Hepatocyte (in vitro differentiated cells): Measurements from ENCODE around the gene GATAD1. TPM values are rescaled to one million over a fixed set of nuclear protein-coding genes. Genes with fewer than 3 reads are reported as not detected.

Experiments used
- DNase-seq: peaks from one replicate; pipeline ENCODE4 v3.0.0-alpha.2; 2016; ENCODE audit warnings: low spot score
- H2AFZ ChIP-seq: fragments of 200-600 bp; sonication (generic); 2 replicates; pipeline ENCODE4 v1.6.0; 2016; ENCODE audit warnings: antibody characterized with exemption, mild to moderate bottlenecking
- H3K27ac ChIP-seq: fragments of 200-600 bp; sonication (generic); 2 replicates; pipeline ENCODE4 v1.5.1; 2016; ENCODE audit warnings: mild to moderate bottlenecking
- H3K27me3 ChIP-seq: fragments of 200-600 bp; sonication (generic); 2 replicates; pipeline ENCODE4 v1.6.1; 2016
- H3K36me3 ChIP-seq: fragments of 200-600 bp; sonication (generic); replicated peaks from 2 replicates; pipeline ENCODE4 v1.5.1; 2016; ENCODE audit warnings: low read depth; ENCODE audit not compliant: insufficient read depth
- H3K4me1 ChIP-seq: fragments of 200-600 bp; sonication (generic); 2 replicates; pipeline ENCODE4 v1.5.1; 2016; ENCODE audit warnings: mild to moderate bottlenecking, moderate library complexity; ENCODE audit not compliant: insufficient read depth
- H3K4me2 ChIP-seq: fragments of 200-600 bp; sonication (generic); 2 replicates; pipeline ENCODE4 v1.6.0; 2016
- H3K4me3 ChIP-seq: fragments of 200-600 bp; sonication (generic); 2 replicates; pipeline ENCODE4 v1.5.1; 2016; ENCODE audit warnings: mild to moderate bottlenecking
- H3K79me2 ChIP-seq: fragments of 200-600 bp; sonication (generic); 2 replicates; pipeline ENCODE4 v1.6.0; 2017; ENCODE audit warnings: mild to moderate bottlenecking
- H3K9me2 ChIP-seq: fragments of 200-600 bp; sonication (generic); replicated peaks from 2 replicates; pipeline ENCODE4 v1.6.0; 2017; ENCODE audit warnings: mild to moderate bottlenecking; ENCODE audit not compliant: insufficient read depth
- H3K9me3 ChIP-seq: fragments of 200-600 bp; sonication (generic); 2 replicates; pipeline ENCODE4 v1.5.1; 2016; ENCODE audit warnings: low read depth, mild to moderate bottlenecking
- H4K20me1 ChIP-seq: fragments of 200-600 bp; sonication (generic); 2 replicates; pipeline ENCODE4 v1.6.0; 2016; ENCODE audit warnings: mild to moderate bottlenecking; ENCODE audit not compliant: insufficient read depth, poor library complexity, severe bottlenecking
- EZH2 ChIP-seq: fragments of 200-600 bp; sonication (generic); IDR thresholded peaks from 2 replicates; pipeline ENCODE4 v1.6.1; 2016; ENCODE audit warnings: antibody characterized with exemption, mild to moderate bottlenecking, borderline replicate concordance
- EZH2phosphoT487 ChIP-seq: fragments of 200-600 bp; sonication (generic); IDR thresholded peaks from one replicate; pipeline ENCODE4 v1.6.1; 2018; ENCODE audit warnings: antibody characterized with exemption, mild to moderate bottlenecking, low read depth, moderate library complexity; ENCODE audit not compliant: unreplicated experiment, severe bottlenecking
- WGBS: methylation state at CpG from one replicate; pipeline ENCODE4 v1.1.6; 2016; ENCODE audit warnings: low lambda C conversion rate; ENCODE audit errors: missing lambda C conversion rate; 5-methylcytosine and 5-hydroxymethylcytosine counted together
- polyA plus RNA-seq: library from polyadenylated mRNA; unstranded; fragments of >200 nt; fragmentation: Nextera tagmentation; extraction: Ambion mirVana; gene quantifications from 2 replicates; pipeline ENCODE4 v1.2.1, GENCODE V29; 2016
- total RNA-seq: library from RNA; depleted of rRNA; stranded (reverse); fragments of >200 nt; gene quantifications from 2 replicates; pipeline ENCODE4 v1.2.3, GENCODE V29; 2014
- TF ChIP-seq, protein P1 (sequence below): fragments of 200-600 bp; sonication (generic); IDR thresholded peaks from 2 replicates; pipeline ENCODE4 v1.5.1; 2016; ENCODE audit warnings: antibody characterized with exemption, mild to moderate bottlenecking; ENCODE audit not compliant: poor library complexity

Gene GATAD1, protein sequence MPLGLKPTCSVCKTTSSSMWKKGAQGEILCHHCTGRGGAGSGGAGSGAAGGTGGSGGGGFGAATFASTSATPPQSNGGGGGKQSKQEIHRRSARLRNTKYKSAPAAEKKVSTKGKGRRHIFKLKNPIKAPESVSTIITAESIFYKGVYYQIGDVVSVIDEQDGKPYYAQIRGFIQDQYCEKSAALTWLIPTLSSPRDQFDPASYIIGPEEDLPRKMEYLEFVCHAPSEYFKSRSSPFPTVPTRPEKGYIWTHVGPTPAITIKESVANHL
- 27.5 and 33.2 TPM in 2 replicates for total RNA-seq
- polyA plus RNA-seq, result 25.3 and 28.7 TPM in 2 replicates

DNA sequence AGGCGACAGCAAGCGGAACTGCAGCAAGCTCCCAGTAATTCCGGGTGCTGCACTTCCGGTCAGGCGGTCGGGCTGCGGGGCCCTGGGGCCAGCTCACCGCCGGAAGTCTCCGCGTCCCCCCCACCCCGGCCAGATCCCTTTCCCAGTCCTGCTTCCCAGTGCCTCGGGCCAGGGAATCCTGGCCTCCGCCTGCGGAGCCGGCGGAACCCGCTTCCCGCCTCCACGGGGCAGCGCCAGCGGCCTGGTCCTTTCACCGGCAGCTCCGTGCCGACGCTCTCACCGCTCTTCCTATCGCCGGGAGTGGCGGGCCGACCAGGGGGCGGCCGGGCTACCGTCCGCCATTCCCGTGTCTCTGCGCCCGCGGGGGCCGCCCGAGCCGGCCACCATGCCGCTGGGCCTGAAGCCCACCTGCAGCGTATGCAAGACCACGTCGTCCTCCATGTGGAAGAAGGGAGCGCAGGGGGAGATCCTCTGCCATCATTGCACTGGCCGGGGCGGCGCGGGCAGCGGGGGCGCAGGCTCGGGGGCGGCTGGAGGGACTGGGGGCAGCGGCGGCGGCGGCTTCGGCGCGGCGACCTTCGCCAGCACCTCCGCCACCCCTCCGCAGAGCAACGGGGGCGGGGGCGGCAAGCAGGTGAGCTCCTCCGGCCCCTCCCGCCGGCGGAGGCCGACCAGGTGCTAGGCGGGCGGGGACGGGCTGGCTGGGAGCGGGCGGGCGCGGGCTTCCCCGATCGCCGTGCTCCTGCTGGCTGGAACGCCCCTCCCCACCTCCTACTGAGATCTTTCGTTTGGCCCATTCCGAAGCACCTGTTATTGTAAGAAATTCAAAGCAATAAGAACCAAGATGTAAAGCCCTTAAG lies at the start of gene GATAD1:
TSS of gene GATAD1 (plus strand) at position 138 of the 860 bp plus-strand sequence. CDS start at position 386, 248 bp downstream.
- peak within 1 kb of the TSS; percentile 91 for H2AFZ ChIP-seq
- H3K36me3 ChIP-seq, result no peaks in the 10 kb centered on the region
- peak within 1 kb of the TSS; percentile 80 for H3K4me2 ChIP-seq
- H3K4me1 ChIP-seq, result peaks cover 17% of the 10 kb centered on the region
- H3K4me3 ChIP-seq, result peak within 1 kb of the TSS; percentile 92
- no peaks in the 10 kb centered on the region for H4K20me1 ChIP-seq
- H3K9me3 ChIP-seq, result no peaks in the 10 kb centered on the region
- H3K79me2 ChIP-seq, result peaks cover 29% of the 10 kb centered on the region
- WGBS, result under 1% methylated on average over 51 of the region's 87 CpGs
- TF ChIP-seq EZH2, result no peak
- TF ChIP-seq, protein P1, sequence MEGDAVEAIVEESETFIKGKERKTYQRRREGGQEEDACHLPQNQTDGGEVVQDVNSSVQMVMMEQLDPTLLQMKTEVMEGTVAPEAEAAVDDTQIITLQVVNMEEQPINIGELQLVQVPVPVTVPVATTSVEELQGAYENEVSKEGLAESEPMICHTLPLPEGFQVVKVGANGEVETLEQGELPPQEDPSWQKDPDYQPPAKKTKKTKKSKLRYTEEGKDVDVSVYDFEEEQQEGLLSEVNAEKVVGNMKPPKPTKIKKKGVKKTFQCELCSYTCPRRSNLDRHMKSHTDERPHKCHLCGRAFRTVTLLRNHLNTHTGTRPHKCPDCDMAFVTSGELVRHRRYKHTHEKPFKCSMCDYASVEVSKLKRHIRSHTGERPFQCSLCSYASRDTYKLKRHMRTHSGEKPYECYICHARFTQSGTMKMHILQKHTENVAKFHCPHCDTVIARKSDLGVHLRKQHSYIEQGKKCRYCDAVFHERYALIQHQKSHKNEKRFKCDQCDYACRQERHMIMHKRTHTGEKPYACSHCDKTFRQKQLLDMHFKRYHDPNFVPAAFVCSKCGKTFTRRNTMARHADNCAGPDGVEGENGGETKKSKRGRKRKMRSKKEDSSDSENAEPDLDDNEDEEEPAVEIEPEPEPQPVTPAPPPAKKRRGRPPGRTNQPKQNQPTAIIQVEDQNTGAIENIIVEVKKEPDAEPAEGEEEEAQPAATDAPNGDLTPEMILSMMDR, result peak; percentile 98
- H3K9me2 ChIP-seq, result no peaks in the 10 kb centered on the region
- peak within 1 kb of the TSS; percentile 98 for H3K27ac ChIP-seq
- peak; percentile 95 for DNase-seq
- no peaks in the 10 kb centered on the region for H3K27me3 ChIP-seq

DNA sequence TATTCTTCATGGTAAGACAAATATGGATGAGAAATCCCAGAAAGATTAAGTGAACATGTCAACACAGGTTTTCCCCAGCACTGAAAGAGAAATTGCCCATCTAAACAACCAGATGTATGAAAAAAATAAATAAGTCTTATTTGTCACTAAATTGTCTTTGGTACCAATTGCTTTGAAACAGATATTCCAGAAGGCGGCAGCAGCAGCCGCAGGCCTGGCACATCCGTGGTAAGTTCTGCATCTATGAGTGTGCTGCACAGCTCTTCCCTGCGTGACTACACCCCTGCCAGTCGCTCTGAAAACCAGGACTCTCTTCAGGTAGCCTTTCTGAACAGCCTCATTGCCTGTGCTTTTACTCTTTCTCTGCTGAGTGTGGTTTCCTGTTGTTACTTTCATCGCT lies 49.7 kb upstream of the GATAD1 start:
- TF ChIP-seq, protein P1, result no peak
- no peak for TF ChIP-seq EZH2
- TF ChIP-seq EZH2phosphoT487, result no peak
- no peak overlapping the region for H3K27ac ChIP-seq
- no peaks in the 10 kb centered on the region for H3K79me2 ChIP-seq
- H2AFZ ChIP-seq, result no peak overlapping the region
- WGBS, result over 99% methylated on average over 6 of the region's 6 CpGs
- H3K4me3 ChIP-seq, result no peak overlapping the region
- no peaks in the 10 kb centered on the region for H4K20me1 ChIP-seq
- H3K9me2 ChIP-seq, result no peaks in the 10 kb centered on the region
- no peaks in the 10 kb centered on the region for H3K9me3 ChIP-seq
- H3K27me3 ChIP-seq, result no peaks in the 10 kb centered on the region
- peaks cover 9% of the 10 kb centered on the region for H3K36me3 ChIP-seq
- no peak overlapping the region for H3K4me2 ChIP-seq
- H3K4me1 ChIP-seq, result no peaks in the 10 kb centered on the region
- no peak for DNase-seq

DNA sequence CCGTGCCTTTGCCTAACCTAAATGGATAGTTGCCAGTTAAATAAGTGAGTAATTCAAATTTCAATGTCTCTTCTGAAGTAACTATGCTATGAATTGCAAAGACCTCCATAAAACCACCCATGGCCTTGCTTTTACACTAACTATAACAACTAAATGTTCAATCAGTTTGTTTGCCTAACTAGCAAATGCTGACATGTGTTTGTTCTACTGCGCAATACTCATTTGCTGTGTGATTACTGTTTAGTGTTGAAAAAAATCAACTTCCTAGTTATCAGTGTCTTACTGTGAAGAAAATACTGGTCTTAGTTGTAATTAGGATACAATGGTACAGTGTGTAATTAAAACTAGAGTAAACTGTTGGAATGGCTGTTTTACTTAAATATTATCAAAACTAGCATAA lies 47.3 kb upstream of the GATAD1 start:
- no peaks in the 10 kb centered on the region for H3K9me2 ChIP-seq
- no peaks in the 10 kb centered on the region for H3K9me3 ChIP-seq
- no peaks in the 10 kb centered on the region for H4K20me1 ChIP-seq
- H3K4me1 ChIP-seq, result no peaks in the 10 kb centered on the region
- no peak overlapping the region for H2AFZ ChIP-seq
- H3K27me3 ChIP-seq, result no peaks in the 10 kb centered on the region
- H3K27ac ChIP-seq, result no peak overlapping the region
- H3K79me2 ChIP-seq, result no peaks in the 10 kb centered on the region
- H3K4me2 ChIP-seq, result no peak overlapping the region
- WGBS, result 84% methylated on average over 2 of the region's 2 CpGs
- no peak overlapping the region for H3K4me3 ChIP-seq
- peaks cover 9% of the 10 kb centered on the region for H3K36me3 ChIP-seq
- DNase-seq, result no peak
- TF ChIP-seq, protein P1, result no peak
- no peak for TF ChIP-seq EZH2
- no peak for TF ChIP-seq EZH2phosphoT487
